ENCODE measurements around the gene SETD3. TPM values are rescaled to one million over a fixed set of nuclear protein-coding genes. Genes with fewer than 3 reads are reported as not detected.

Gene SETD3
- total and polyA plus RNA-seq, 10 of the 15 experiments (the other 5 are each of a cell fraction or from before 2014, with no cell fraction given), result 11.3 to 44.2 (median 36.5) TPM

DNA sequence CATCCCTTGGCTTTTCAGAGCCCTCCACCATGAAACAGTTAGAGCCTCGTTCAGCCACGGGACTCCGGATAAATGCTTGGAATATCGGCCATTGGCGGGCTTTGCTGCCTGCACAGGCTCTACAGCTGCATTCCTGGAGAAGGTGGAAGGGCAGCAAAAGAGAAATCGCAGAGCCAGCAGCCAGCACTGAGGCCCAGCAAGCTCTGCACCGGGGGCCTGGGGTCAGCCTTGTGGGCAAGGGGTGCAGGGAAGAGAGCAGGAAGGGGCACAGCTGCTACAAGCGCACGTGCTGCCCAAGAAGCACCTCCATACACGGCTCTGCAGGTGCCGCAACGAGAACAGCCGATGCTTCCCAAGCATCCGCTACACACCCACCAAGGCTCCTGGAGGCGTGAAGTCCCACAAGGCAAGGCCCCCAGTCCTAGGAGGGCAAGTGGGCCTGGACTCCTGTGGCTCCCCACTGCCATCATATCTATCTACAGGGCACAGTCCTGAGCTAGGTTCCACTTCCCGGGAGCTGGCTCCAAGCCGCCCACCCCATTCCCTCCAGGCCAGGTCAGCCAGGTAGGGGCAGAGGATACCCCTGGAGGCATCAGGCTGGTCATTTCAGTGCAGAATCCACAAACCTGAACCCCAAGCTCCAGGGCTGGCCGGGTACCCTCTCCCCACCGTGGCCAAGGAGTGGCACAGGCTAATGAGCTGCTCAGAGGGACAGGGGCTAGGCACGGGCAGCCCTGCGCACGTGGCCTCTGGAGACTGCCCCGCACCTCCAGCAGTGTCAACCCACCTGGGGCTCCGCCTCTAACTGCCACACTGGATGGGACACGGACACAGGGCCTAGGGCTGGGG is 40.7 kb upstream of the SETD3 start:
- TF ChIP-seq, protein P1, sequence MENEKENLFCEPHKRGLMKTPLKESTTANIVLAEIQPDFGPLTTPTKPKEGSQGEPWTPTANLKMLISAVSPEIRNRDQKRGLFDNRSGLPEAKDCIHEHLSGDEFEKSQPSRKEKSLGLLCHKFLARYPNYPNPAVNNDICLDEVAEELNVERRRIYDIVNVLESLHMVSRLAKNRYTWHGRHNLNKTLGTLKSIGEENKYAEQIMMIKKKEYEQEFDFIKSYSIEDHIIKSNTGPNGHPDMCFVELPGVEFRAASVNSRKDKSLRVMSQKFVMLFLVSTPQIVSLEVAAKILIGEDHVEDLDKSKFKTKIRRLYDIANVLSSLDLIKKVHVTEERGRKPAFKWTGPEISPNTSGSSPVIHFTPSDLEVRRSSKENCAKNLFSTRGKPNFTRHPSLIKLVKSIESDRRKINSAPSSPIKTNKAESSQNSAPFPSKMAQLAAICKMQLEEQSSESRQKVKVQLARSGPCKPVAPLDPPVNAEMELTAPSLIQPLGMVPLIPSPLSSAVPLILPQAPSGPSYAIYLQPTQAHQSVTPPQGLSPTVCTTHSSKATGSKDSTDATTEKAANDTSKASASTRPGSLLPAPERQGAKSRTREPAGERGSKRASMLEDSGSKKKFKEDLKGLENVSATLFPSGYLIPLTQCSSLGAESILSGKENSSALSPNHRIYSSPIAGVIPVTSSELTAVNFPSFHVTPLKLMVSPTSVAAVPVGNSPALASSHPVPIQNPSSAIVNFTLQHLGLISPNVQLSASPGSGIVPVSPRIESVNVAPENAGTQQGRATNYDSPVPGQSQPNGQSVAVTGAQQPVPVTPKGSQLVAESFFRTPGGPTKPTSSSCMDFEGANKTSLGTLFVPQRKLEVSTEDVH (IDR thresholded peaks at IDR 0.05; ENCODE audit: low read depth, partially characterized antibody), result no peak
- TF ChIP-seq, protein P2, sequence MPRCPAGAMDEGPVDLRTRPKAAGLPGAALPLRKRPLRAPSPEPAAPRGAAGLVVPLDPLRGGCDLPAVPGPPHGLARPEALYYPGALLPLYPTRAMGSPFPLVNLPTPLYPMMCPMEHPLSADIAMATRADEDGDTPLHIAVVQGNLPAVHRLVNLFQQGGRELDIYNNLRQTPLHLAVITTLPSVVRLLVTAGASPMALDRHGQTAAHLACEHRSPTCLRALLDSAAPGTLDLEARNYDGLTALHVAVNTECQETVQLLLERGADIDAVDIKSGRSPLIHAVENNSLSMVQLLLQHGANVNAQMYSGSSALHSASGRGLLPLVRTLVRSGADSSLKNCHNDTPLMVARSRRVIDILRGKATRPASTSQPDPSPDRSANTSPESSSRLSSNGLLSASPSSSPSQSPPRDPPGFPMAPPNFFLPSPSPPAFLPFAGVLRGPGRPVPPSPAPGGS (IDR thresholded peaks at IDR 0.05; ENCODE audit: borderline replicate concordance, insufficient read depth, low read depth, low read length, poor library complexity, severe bottlenecking), result no peak
- TF ChIP-seq ZNF24 (IDR thresholded peaks at IDR 0.05) (no peak), HCFC1 (IDR thresholded peaks at IDR 0.05; ENCODE audit: low read length) (no peak), PAX8 (IDR thresholded peaks at IDR 0.05) (no peak), HDAC6 (IDR thresholded peaks at IDR 0.05; ENCODE audit: unreplicated experiment) (no peak), CREM (IDR thresholded peaks at IDR 0.05; ENCODE audit: low read depth) (no peak), ZNF274 (IDR thresholded peaks at IDR 0.05; ENCODE audit: insufficient read depth, insufficient read length) (no peak), FOS (IDR thresholded peaks at IDR 0.05; ENCODE audit: borderline replicate concordance, extremely low read depth, insufficient read length) (no peak)
- ChIA-PET POLR2A (interaction anchor here (0.6 kb wide), 1 partner anchor 18 kb away, joined by 3 read pairs; no protein-coding TSS in a partner anchor), CTCF (interaction anchor here (1.2 kb wide), 1 partner anchor 107 kb away, joined by 3 read pairs; no protein-coding TSS in a partner anchor), RAD21 (ENCODE audit: unreplicated experiment) (no interaction called here), SMC1A (ENCODE audit: uncharacterized antibody, unreplicated experiment) (no interaction called here)
- Histone ChIP-seq H3K36me3 (ENCODE audit: control insufficient read depth in 2 of 2, insufficient read depth in 2 of 2, low read length in 1 of 2) (no peaks in the 10 kb centered on the region), H3K27me3 (replicated peaks in 1 of 2; ENCODE audit: control insufficient read depth in 2 of 2, insufficient read depth in 2 of 2, low read length in 1 of 2) (no peaks in the 10 kb centered on the region), H3K4me1 (ENCODE audit: control insufficient read depth, insufficient read depth, low read length) (no peaks in the 10 kb centered on the region), H3K27ac (ENCODE audit: control insufficient read depth, insufficient read depth) (no peak overlapping the region), H3K79me2 (ENCODE audit: control insufficient read depth, insufficient read depth, low read length) (no peaks in the 10 kb centered on the region), H2AFZ (ENCODE audit: control insufficient read depth, low read depth, low read length) (no peak overlapping the region), H3K9ac (ENCODE audit: control insufficient read depth, insufficient read depth, low read length) (no peak overlapping the region), H3K4me2 (ENCODE audit: control insufficient read depth, insufficient read depth) (no peak overlapping the region), H3K4me3 (no peak overlapping the region), H3K9me3 (replicated peaks; ENCODE audit: control insufficient read depth, insufficient read depth, low read length) (no peaks in the 10 kb centered on the region), H4K20me1 (ENCODE audit: control insufficient read depth, insufficient read depth) (no peaks in the 10 kb centered on the region)
- 59% methylated on average over 25 of the region's 25 CpGs for WGBS (ENCODE audit: insufficient coverage, insufficient replicate concordance, low lambda C conversion rate, missing lambda C conversion rate)
- DNase-seq (ENCODE audit: low read depth, low spot score), result no peak
- no peak for ATAC-seq
- BruUV-seq (replicated peaks), result no TSS peak
- FAIRE-seq, result no peak
- intact Hi-C loops (cut with micrococcal nuclease; ENCODE audit: unreplicated experiment), result no loop called here
- in situ Hi-C loops (cut with MboI), result loop anchor here (5.0 kb wide), 1 partner anchor 101 kb away; no protein-coding TSS in a partner anchor

All from GM12878 (cell line).